Medulla oblongata (tissue), 1 donor: ENCODE data around the gene HECW1.
"Not testable (repeated sequence)": the region's sequence is repeated elsewhere in the genome, so short reads cannot be mapped to it uniquely, and the experiment has no call there.

Experiments
- DNase-seq: peaks from one replicate; pipeline ENCODE4 v3.0.0-alpha.2; 2015; ENCODE audit errors: extremely low spot score

HECW1 gene

GRCh38 chr7:43208242-43208641 lies 95.8 kb downstream of the HECW1 start:
- no peak for DNase-seq

- DNase-seq: not testable (repeated sequence)
Measured at GRCh38 chr7:43210539-43210938, 98.1 kb downstream of the HECW1 start.

GRCh38 chr7:43211286-43211685 lies 98.8 kb downstream of the HECW1 start:
- DNase-seq: no peak

- DNase-seq: no peak
Measured at GRCh38 chr7:43211693-43212092, 99.2 kb downstream of the HECW1 start.

- DNase-seq: no peak
Measured at GRCh38 chr7:43212921-43213320, 100.5 kb downstream of the HECW1 start.

- DNase-seq: no peak
Measured at GRCh38 chr7:43215061-43215460, 102.6 kb downstream of the HECW1 start.

- no peak for DNase-seq
Measured at GRCh38 chr7:43217055-43217454, 104.6 kb downstream of the HECW1 start.

- DNase-seq: not testable (repeated sequence)
Measured at GRCh38 chr7:43218901-43219300, 106.5 kb downstream of the HECW1 start.

- DNase-seq: no peak
Measured at GRCh38 chr7:43220250-43220649, 107.8 kb downstream of the HECW1 start.

GRCh38 chr7:43220742-43221141 lies 108.3 kb downstream of the HECW1 start:
- DNase-seq: no peak

- DNase-seq: no peak
Measured at GRCh38 chr7:43229801-43230200, 117.4 kb downstream of the HECW1 start.

GRCh38 chr7:43232366-43232765 lies 119.9 kb downstream of the HECW1 start:
- DNase-seq: no peak

- DNase-seq: no peak
Measured at GRCh38 chr7:43234073-43234472, 121.6 kb downstream of the HECW1 start.

- no peak for DNase-seq
Measured at GRCh38 chr7:43234968-43235367, 122.5 kb downstream of the HECW1 start.

GRCh38 chr7:43240565-43240964 lies 128.1 kb downstream of the HECW1 start:
- DNase-seq: no peak

GRCh38 chr7:43242628-43243255 lies 130.3 kb downstream of the HECW1 start:
- no peak for DNase-seq

GRCh38 chr7:43244232-43244631 lies 131.8 kb downstream of the HECW1 start:
- no peak for DNase-seq

- DNase-seq: no peak
Measured at GRCh38 chr7:43244784-43245183, 132.3 kb downstream of the HECW1 start.

- DNase-seq: no peak
Measured at GRCh38 chr7:43247757-43248156, 135.3 kb downstream of the HECW1 start.

GRCh38 chr7:43248553-43248952 lies 136.1 kb downstream of the HECW1 start:
- DNase-seq: no peak

- DNase-seq: no peak
Measured at GRCh38 chr7:43248961-43249822, 136.7 kb downstream of the HECW1 start.

- no peak for DNase-seq
Measured at GRCh38 chr7:43249823-43250145, 137.3 kb downstream of the HECW1 start.
